Stimulated activated CD4-positive, alpha-beta T cell treated with anti-CD3 and anti-CD28 coated beads, Interleukin-1b, Interleukin-23, amount 100 ng/mL, for 4 hours (primary cell): ENCODE data around the gene FUT8.
"Not testable (repeated sequence)": the region's sequence is repeated elsewhere in the genome, so short reads cannot be mapped to it uniquely, and the experiment has no call there.

Experiments
- DNase-seq, 2 donors: peaks; one replicate each; pipeline ENCODE4 v3.0.0-alpha.2; 2020; ENCODE audit warnings: low read depth in 2 of 2

FUT8 gene

DNA sequence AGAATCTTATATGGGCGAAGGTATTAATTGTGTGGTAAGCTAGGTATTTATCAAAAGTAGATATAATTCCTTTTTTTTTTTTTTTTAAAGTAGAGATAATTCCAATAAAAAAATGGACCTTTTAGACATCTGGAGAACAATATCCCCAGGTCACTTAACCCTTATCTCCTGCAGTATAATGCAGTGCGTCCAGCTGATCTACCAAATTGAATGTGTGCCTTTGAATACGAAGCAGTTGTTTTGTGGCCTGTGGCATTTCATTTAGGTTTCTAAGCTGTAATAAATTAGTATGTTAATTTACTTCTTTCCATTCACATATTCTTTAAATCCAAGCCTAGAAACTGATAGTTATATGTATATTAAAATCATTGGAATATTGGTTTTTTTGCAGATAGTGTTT is 3.1 kb downstream of the FUT8 start:
- DNase-seq, result no peak

DNA sequence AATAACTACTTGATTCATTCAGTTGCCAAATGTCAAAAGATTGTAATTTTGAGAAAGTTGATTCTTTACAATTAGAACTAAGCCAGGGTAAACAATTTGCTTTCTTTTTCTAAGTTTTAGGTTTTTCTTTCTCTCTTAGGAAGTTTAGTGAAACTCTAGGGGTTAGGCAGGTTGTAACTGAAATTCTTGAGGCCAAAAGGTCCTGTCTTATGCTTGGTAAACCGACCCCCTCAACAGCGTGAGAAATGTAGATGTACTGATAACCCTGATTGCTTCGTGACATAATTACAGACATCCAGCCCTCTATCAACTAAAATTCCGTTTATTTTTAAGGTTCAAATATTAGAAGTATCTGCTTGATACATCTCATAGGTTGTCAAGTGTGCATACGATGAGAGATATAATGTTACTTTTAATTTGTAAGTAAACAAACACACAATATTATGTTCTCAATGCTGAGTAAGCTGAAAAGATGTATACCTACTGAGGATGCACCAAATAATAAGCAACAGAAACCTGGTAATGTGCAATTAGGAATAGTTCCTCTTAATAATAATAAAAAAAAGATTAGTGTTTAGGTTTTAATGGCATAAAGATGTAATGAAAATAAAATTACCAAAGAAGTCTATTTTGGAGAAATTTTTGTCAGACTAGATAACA is 7.2 kb downstream of the FUT8 start:
- DNase-seq, result no peak

DNA sequence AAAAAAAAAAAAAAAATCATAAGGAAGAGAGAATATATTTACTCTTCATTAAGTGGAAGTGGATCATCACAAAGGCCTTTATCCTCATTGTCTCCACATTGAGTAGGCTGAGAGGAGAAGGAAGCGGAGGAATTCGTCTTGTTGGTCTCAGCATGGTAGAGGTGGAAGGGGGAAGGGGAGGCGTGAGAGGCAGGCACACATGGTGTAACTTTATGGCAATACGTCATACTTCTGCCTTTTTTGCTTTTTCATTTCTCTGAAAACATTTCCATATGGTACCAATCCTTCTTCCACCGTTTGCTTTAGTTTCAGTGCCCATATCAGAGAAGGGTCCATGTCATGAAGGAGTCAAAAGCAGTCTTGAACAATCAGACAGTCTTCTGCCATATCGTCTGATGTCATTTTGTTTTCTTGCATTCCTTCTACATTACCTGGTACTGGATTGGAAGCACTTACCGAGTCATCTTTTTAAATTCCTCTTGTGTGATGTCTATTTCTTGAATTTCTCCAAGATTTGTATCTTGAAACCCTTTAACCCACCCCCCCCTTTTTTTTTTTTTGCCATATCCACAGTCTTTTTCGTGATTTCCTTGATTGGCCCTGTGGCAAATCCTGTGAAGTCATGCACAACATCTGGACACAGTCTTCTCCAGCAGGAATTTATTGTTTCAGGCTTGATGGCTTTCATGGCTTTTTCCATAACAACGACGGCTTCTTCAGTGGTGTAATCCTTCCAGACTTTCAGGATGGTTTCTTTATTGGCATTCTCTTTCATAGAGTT is 8.9 kb downstream of the FUT8 start:
- no peak for DNase-seq

DNA sequence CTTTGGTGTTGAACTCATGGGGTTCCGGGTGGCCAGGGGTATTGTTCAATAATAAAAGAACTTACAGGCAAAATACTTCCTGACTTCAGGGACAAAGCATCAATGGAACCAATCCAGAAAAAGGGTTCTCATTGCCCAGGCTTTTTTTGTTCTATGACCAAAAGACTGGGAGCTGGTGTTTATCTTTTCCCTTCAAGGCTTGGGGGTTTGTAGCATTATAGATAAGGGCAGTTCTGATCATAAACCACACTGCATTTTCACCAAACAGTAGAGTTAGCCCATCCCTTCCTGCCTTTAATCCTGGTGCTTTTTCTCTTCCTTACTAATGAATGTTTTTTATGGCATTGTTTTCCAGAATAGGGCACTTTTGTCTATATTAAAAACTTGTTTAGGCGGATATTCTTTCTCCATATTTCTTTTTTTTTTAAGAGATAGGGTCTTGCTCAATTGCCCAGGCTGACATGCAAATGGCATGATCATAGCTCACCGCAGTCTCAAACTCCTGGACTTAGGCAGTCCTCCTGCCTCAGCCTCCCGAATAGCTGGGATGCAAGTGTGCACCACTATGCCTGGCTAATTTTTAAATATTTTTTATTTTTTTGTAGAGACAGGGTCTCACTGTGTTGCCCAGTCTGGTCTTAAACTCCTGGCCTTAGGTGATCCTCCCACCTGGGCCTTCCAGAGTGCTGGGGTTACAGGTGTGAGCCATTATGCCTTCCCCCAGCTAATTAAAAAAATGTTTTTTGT is 9.7 kb downstream of the FUT8 start:
- no peak for DNase-seq

DNA sequence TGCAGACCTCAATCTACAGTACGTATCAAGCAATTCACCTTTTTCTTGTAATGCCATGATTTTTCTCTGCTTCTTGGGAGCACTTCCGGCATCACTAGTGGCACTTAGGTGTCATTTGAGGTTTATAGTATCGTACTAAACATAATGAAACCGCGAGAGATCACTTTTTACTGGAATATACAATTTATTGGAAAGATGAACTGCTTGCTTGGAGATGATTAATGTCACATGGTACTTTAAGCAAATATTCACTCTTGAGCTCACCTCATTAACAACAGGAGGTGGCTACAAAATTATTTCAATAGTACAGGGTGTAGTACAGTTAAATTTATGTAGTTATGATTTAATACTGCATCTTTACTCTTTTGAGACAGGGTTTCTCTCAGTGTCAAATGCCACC is 11.5 kb downstream of the FUT8 start:
- DNase-seq, result no peak

DNA sequence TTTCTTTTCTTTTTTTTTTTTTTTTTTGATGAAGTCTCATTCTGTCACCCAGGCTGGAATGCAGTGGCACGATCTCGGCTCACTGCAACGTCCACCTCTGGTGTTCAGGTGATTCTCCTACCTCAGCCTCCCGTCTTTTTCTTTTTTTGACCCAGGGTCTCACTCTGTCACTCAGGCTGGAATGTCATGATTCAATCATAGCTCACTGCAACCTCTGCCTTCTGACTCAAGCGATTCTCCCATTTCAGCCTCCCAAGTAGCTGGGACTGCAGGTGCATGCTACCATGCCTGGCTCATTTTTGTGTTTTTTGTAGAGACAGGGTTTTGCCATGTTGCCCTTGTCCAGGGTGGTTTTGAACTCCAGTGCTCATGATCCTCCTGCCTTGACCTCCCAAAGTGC is 12.0 kb downstream of the FUT8 start:
- DNase-seq, result no peak

DNA sequence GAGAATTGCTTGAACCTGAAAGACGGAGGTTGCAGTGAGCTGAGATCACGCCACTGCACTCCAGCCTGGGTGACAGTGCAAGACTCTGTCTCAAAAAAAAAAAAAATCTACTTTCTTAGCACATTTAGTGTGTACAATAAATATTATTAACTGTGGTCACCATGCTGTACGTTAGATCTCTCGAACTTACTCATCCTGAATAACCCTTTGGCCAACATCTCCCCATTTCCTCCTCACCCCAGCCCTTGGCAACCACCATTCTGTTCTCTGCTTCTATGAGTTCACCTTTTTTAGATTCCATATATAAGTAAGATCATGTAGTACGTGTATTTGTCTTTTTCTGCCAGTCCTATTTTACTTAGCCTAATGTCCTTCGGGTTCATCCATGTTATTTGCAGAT is 13.4 kb downstream of the FUT8 start:
- DNase-seq, result no peak

DNA sequence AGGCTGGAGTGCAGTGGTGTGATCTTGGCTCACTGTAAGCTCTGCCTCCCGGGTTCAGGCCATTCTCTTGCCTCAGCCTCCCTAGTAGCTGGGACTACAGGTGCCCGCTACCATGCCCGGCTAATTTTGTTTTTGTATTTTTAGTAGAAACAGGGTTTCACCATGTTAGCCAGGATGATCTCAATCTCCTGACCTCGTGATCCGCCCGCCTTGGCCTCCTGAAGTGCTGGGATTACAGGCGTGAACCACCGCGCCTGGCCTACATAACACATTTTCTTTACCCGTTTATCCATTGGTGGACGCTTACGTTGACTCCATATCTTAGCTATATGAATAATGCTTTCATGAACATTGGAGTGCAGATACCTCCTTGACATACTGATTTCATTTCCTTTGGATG is 14.4 kb downstream of the FUT8 start:
- not testable (repeated sequence) for DNase-seq

DNA sequence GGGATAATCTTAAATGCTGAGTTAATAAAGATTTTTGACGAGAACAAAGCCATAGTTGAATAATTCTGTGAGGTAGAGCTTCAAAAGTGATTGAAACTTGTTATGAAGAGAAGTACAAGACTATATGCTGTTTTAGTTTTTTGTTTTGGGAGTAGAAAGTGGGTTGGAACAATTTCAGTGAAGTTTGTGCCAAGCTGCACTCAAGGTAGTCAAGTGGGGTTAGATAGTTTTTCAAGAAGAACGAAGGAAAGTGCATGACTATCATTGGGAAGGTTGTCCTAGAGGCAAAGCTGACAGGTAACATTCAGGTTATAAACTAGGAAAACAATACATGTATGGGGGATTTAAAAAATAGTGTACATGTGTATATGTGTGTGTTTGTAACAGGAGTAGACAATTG is 16.2 kb downstream of the FUT8 start:
- no peak for DNase-seq

DNA sequence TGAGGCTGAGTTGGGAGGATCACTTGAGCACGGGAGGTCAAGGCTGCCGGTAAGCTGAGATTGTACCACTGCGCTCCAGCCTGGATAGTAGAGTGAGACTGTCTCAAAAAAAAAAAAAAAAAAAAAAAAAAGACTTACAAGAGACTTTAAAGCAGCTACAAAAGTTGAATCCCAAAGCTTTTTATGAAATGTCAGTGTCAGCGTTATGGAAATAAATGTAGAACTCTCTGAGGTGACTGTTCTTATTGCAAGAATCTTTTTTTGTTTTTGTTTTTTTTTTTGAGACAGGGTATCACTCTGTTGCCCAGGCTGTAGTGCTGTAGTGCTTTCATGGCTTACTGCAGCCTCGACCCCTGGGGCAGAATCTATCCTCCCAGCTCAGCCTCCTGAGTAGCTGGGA is 17.2 kb downstream of the FUT8 start:
- no peak for DNase-seq

DNA sequence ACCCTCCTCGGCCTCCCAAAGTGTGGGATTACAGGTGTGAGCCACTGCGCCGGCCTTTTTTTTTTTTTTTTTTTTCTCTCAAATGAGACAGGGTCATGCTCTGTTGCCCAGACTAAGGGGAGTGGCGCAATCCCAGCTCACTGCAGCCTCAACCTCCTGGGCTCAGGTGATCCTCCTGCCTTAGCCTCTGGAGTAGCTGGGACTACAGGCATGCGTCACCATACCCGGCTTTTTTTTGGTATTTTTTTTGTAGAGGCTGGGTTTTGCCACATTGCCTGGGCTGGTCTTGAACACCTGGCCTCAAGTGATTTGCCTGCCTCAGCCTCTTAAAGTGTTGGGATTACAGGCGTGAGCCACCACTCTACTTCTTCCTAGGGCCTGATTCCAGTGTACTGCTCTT is 18.7 kb downstream of the FUT8 start:
- no peak for DNase-seq

DNA sequence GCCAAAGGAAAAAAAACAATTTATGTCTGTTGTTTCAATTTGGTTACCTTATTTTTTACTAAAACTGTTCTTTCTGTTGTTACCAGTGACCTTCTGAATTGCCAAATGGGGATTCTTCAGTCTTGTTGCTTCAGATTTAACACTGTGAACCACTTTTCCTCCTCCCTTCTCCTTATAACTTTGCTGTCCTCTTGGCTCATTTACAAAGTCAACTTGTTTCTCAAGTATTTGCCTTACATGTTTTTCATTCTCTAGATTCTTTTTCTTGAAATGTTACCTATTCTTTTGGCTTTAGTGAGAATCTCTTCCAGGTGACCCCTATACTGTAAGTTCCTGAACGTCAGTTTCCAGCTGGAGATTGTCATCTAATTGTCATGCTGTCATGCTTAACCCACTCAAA is 19.4 kb downstream of the FUT8 start:
- no peak for DNase-seq

DNA sequence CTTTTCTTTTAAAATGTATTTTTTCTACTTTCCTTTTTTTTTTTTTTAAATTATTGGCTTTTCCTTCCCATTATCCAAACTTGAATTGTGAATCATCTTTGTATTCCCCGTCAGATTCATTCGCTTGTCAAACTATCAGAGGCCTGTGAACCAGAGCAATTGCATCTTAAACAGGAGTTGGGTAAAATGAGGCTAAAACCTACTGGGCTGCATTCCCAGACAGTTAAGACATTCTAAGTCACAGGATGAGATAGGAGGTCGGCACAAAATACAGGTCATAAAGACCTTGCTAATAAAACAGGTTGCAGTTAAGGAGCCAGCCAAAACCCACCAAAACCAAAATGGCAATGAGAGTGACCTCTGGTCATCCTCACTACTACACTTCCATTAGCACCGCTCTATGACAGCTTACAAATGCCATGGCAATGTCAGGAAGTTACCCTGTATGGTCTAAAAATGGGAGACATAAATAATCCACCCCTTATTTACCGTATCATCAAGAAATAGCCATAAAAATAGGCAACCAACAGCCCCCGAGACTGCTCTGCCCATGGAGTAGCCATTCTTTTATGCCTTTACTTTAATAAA is 19.9 kb downstream of the FUT8 start:
- no peak for DNase-seq

DNA sequence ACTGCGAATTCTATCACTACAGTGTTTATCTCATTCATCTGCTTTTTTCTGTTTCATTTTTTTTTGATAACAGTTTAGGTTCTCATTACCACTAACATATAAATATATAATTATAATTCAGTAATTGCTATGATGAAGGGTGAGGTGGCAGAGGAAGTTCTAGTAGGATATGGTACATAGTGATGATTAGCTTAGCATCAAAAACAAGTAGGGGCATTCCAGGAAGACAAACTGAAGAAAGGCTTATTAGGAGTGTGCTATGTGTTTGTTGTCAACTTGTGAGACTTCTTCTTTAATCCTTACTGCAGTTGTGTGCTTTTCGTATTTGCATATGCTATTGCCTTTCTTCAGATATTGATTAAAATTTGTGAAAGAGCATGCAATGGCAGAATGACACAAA is 20.6 kb downstream of the FUT8 start:
- DNase-seq, result no peak

DNA sequence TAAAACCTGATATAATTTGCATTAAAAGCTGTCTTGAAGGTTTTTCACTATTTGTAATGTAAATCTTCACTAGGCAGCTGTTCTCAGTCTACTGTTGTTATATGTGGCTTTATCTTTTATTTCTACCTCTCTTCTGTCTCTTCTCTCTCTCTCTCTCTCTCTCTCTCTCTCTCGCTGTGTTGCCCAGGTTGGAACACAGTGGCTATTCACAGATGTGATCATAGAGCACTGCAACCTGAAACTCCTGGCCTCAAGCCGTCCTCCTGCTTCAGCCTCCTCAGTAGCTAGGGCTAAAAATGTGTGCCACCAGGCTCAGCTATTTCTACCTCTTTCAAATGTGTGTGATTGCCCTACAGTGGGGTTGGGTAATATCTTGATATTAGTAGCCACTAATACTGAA is 21.1 kb downstream of the FUT8 start:
- DNase-seq, result no peak

DNA sequence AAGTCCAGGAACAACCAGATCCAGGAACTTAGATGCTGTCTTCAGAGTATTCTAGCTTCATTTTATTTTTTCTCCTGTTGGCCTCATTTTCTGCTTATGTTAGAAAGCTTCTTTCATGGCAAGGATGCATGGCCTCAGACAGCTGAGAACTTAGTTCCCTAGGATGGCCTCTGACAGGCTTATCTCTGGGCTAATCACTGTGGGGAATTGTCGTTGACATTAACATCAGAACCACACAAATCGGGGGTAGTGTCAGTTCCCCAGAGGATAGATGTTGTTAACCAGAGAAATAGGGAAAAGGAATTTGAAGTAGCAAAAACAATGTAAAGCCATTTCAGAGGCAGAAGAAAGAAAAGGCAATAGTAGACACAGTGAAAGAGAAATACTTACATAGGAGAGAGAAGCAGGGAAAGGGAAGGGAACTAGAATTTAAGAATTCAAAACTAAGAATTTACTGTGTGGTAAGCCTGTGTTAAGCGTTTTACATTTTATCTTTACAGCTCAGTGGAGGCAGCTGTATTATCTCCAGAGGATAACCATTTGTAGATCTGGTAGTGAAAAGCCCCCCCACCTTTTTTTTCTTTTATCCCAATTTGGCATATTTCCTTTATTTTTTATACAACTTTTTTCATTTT is 21.8 kb downstream of the FUT8 start:
- no peak for DNase-seq

DNA sequence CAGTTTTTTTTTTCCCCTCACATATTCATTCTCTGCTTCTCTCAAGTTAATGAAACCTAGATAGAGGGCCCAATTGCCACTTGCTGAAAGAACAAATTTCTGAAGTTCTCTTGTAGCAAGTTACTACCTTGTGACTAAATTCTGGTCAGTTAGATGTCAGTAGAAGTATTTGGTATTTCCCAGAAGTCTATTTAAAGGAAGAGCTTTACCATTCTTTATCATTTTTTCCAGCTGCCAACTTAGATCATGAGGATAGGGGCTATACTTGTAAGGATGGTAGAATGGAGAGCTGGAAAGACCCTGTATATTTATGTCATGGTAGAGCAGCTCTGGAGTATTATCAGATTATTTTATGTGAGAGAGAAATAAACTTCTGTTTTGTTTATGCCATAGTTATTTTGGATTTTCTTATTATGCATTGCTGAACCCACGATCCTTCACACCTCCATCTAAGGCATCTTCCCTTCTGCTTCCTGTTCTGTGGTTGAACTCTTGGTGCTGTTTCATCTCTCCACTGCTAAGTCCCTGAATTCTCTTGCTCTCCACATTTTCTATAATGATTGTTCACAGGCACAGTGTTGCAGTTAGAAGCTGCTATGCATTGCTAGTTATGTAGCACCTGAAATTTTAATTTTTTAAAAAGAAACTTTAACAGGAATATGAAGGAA is 25.9 kb downstream of the FUT8 start:
- no peak for DNase-seq

DNA sequence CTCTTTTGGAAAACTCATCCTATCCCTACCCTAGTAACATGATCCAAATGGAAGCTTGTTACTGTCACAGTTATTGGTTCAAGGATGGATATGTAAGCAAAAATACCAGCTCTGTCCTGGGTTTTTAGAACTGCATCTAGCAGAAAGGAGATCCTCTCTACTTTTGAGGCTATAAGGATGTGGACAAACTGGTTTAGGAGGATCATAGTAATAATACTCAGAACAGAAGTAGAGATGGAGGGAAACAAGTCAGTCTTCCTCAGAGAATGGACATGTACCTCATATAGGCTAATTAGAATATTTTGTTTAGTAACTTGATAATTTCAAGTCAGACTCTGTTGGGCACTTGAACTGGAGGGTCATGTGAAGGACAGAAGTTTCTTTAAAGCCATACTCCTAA is 26.6 kb downstream of the FUT8 start:
- no peak for DNase-seq

DNA sequence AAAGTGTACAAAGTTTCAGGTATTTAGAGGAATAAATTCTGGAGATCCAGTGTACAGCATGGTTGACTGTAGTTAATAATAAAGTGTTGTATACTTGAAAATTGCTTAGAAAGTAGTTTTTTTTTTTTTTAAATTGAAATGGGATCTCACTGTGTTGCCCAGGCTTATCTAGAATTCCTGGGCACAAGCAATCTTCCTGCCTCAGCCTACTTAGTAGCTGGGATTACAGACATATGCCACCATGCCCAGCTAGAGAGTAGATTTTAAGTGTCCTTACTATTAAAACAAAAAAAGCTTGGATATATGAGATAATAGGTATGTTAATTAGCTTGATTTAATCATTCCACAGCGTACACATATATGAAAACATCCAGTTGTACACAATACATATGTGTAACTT is 27.7 kb downstream of the FUT8 start:
- no peak for DNase-seq

DNA sequence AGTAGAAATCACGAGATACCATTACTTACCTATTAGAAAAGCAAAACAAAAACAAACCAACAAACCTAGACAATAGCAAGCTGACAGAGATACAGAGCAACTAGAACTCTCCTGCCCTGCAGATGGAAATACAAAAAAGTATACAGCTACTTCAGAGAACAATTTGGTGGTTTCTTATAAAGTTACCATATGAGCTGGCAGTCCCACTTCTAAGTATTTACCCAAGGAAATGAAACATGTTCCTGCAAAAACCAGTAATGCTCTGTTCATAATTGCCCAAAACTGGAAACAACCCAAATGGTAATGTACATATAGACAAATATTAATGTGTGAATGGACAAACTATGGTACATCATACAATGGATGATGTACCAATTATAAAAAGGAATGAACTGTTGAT is 31.7 kb downstream of the FUT8 start:
- DNase-seq, result no peak

DNA sequence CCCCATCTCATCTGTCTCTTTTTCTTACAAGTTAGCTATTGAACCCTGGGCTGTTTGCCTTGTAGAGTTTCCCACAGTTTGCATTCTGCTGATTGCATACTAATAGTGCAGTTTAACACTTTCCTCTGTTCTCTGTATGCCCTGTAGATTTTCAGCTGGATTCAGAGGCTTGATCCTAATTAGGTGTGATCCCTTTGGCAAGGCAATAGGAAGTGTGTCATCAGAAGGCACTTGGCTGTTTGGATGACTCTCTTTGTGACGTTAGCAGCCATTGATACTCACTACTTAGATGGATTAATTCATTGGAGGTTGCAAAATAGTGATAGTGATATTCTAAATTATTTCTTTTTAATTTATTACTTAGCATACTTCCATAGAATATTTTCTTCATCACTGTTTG is 33.6 kb downstream of the FUT8 start:
- no peak for DNase-seq

DNA sequence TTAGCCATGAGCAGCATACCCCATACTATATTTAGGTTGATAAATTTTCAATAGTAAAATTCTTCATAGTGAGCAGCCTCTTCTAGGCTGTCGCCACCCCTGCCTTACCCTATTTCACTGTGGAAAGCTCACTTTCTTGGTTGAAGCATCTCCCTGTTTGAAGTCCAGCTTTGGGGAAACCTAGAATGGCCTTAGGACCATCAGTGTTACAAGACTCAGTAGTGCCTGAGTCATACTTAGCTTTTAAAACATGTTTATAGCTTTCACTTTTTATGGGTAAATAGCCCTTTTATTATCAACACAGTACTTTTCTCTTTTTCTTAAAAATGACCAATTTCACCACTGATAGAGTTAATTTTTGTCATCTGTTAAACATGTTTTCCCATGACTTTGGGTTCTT is 37.1 kb downstream of the FUT8 start:
- no peak for DNase-seq
